Endothelial cell of umbilical vein (primary cell): ENCODE data around the gene SAPCD2. TPM values are rescaled to one million over a fixed set of nuclear protein-coding genes. Genes with fewer than 3 reads are reported as not detected.

Experiments used
- BruUV-seq: library from RNA; stranded (reverse); fragments of 400-500 nt; replicated peaks from 2 replicates; lab custom pipeline; 2021; lab: Mats Ljungman, UMichigan
- CTCF ChIA-PET: fragments of 300-600, 350-600 bp; sonication (Branson Sonifier 250); formaldehyde crosslinking; loops from one replicate; lab custom pipeline; 2021; ENCODE audit warnings: antibody characterized with exemption, inconsistent platforms; lab: Charles Lee
- POLR2A ChIA-PET: fragments of 300-600, 350-600 bp; sonication (Branson Sonifier 250); formaldehyde crosslinking; loops from one replicate; lab custom pipeline; 2021; ENCODE audit warnings: antibody characterized with exemption, inconsistent platforms; lab: Charles Lee
- DNase-seq: peaks from one replicate; pipeline ENCODE4 v3.0.0-alpha.2; 2011; ENCODE audit warnings: low read depth, low spot score
- FAIRE-seq: peaks from 2 replicates; lab custom pipeline; 2011; peaks lifted over from hg19 to GRCh38; lab: Jason Lieb, UNC
- H2AFZ ChIP-seq: 2 replicates; pipeline ENCODE4 v1.6.0; 2012; ENCODE audit warnings: low read depth, low read length, control low read depth, inconsistent platforms
- H3K27ac ChIP-seq: 2 replicates; pipeline ENCODE4 v1.5.1; 2011; ENCODE audit warnings: low read depth, mild to moderate bottlenecking, control low read depth, low read length, moderate library complexity; ENCODE audit not compliant: insufficient read depth
- H3K27me3 ChIP-seq, 2 experiments: 2 replicates each; pipeline versions ENCODE4 v1.6.0 to v1.6.1; 2011; ENCODE audit warnings: low read length in 2 of 2, mixed read lengths in 1 of 2; ENCODE audit not compliant: control insufficient read depth in 2 of 2, insufficient read depth in 2 of 2
- H3K36me3 ChIP-seq, 2 experiments: 2 replicates in 1 of 2; 3 replicates in 1 of 2; pipeline ENCODE4 v1.5.1; 2011; ENCODE audit warnings: low read length in 2 of 2, mild to moderate bottlenecking in 1 of 2, moderate library complexity in 1 of 2; ENCODE audit not compliant: control insufficient read depth in 2 of 2, insufficient read depth in 2 of 2; ENCODE audit errors: extremely low read depth in 1 of 2
- H3K4me1 ChIP-seq: 3 replicates; pipeline ENCODE4 v1.5.1; 2011; ENCODE audit warnings: mild to moderate bottlenecking, low read length; ENCODE audit not compliant: control insufficient read depth, insufficient read depth; ENCODE audit errors: extremely low read depth
- H3K4me2 ChIP-seq: 2 replicates; pipeline ENCODE4 v1.6.1; 2011; ENCODE audit warnings: low read length, control low read depth, mixed read lengths; ENCODE audit not compliant: insufficient read depth
- H3K4me3 ChIP-seq, 3 experiments: fragments of 200-600 bp in 1 of 3; sonication (generic), shearing (Covaris generic) in 1 of 3; replicated peaks in 1 of 3; 2 replicates each; pipeline ENCODE4 v1.5.1; 2011 to 2016; ENCODE audit warnings: control low read depth in 3 of 3, low read length in 3 of 3, mild to moderate bottlenecking in 2 of 3, inconsistent platforms in 1 of 3, low read depth in 1 of 3, moderate library complexity in 1 of 3; ENCODE audit not compliant: insufficient read depth in 1 of 3
- H3K79me2 ChIP-seq: 2 replicates; pipeline ENCODE4 v1.6.0; 2012; ENCODE audit warnings: low read length, inconsistent platforms; ENCODE audit not compliant: control insufficient read depth, insufficient read depth
- H3K9ac ChIP-seq: replicated peaks from 2 replicates; pipeline ENCODE3; 2011; ENCODE audit warnings: low read length, control low read depth; ENCODE audit not compliant: insufficient read depth; ENCODE audit errors: extremely low read depth
- H3K9me1 ChIP-seq: replicated peaks from 3 replicates; pipeline ENCODE4 v1.6.0; 2011; ENCODE audit warnings: mild to moderate bottlenecking, low read length; ENCODE audit not compliant: control insufficient read depth, insufficient read depth; ENCODE audit errors: extremely low read depth
- H3K9me3 ChIP-seq: replicated peaks from 2 replicates; pipeline ENCODE4 v1.5.1; 2012; ENCODE audit warnings: low read length, inconsistent platforms; ENCODE audit not compliant: control insufficient read depth, insufficient read depth
- H4K20me1 ChIP-seq: replicated peaks from 2 replicates; pipeline ENCODE3; 2011; ENCODE audit warnings: mild to moderate bottlenecking, low read length; ENCODE audit not compliant: control insufficient read depth, insufficient read depth; ENCODE audit errors: extremely low read depth
- EZH2 ChIP-seq: IDR thresholded peaks from 2 replicates; pipeline ENCODE4 v1.6.1; 2012; ENCODE audit warnings: borderline replicate concordance, low read depth, mild to moderate bottlenecking, moderate library complexity, low read length, inconsistent platforms; ENCODE audit not compliant: severe bottlenecking
- FOS ChIP-seq: IDR thresholded peaks from 2 replicates; pipeline ENCODE4 v1.6.1; 2011; ENCODE audit warnings: mild to moderate bottlenecking, low read length, moderate library complexity, borderline replicate concordance; ENCODE audit not compliant: insufficient read depth
- GATA2 ChIP-seq: IDR thresholded peaks from 2 replicates; pipeline ENCODE4 v1.7.0; 2011; ENCODE audit warnings: low read depth, mild to moderate bottlenecking, moderate library complexity, mixed read lengths, low read length; ENCODE audit not compliant: insufficient read length, insufficient read depth
- JUN ChIP-seq: IDR thresholded peaks from 2 replicates; pipeline ENCODE4 v1.6.1; 2011; ENCODE audit warnings: borderline replicate concordance, low read depth; ENCODE audit not compliant: insufficient read length, insufficient read depth
- MYC ChIP-seq: IDR thresholded peaks from one replicate; pipeline ENCODE4 v1.6.1; 2011; ENCODE audit warnings: mild to moderate bottlenecking, low read depth, low read length
- POLR2A ChIP-seq: IDR thresholded peaks from 2 replicates; pipeline ENCODE4 v1.6.1; 2012; ENCODE audit warnings: low read depth, mild to moderate bottlenecking, control low read depth, low read length
- POLR2AphosphoS5 ChIP-seq: IDR thresholded peaks from 2 replicates; pipeline ENCODE4 v1.6.1; 2012; ENCODE audit warnings: low read depth, mild to moderate bottlenecking, control low read depth, low read length, moderate library complexity; ENCODE audit not compliant: insufficient read depth
- dilution Hi-C: fragments of 300-500 bp; cut with MboI; formaldehyde crosslinking; loops from one replicate; pipeline ENCODE4 v1.15.0; 2019; ENCODE audit warnings: low sequenced_read_pairs; ENCODE audit not compliant: extremely low pct_ligation_motif_present
- intact Hi-C: fragments of 100-400 bp; cut with micrococcal nuclease; formaldehyde crosslinking; loops from one replicate; pipeline ENCODE4 v1.10.0; 2022
- polyA plus RNA-seq, 4 experiments: library from polyadenylated mRNA; depleted of rRNA in 3 of 4; stranded (reverse) in 3 of 4; unstranded in 1 of 4; fragments of >200 nt; gene quantifications; 2 replicates each; pipeline versions ENCODE4 v1.2.1 to v1.2.3, GENCODE V29; 2011 to 2012; ENCODE audit warnings: missing spikeins in 1 of 4
- total RNA-seq: library from RNA; stranded (reverse); gene quantifications from 2 replicates; pipeline ENCODE4 v1.2.3, GENCODE V29; 2021
- TF ChIP-seq, protein P1 (sequence below): IDR thresholded peaks from 2 replicates; pipeline ENCODE4 v1.6.1; 2011; ENCODE audit not compliant: insufficient read depth, insufficient read length
- TF ChIP-seq, protein P2 (sequence below), 2 donors: IDR thresholded peaks; 1 replicate in 1 of 2; 2 replicates in 1 of 2; pipeline ENCODE4 v1.5.1; 2011; ENCODE audit warnings: low read length in 2 of 2, mild to moderate bottlenecking in 2 of 2, moderate library complexity in 2 of 2, control low read depth in 1 of 2, inconsistent platforms in 1 of 2, low read depth in 1 of 2; ENCODE audit not compliant: insufficient read depth in 1 of 2; ENCODE audit errors: extremely low read depth in 1 of 2

Gene SAPCD2
- total and polyA plus RNA-seq, 2 donors (not counting 3 experiments of a cell fraction or from before 2014, with no cell fraction given), result 11.5 to 27.8 TPM

DNA sequence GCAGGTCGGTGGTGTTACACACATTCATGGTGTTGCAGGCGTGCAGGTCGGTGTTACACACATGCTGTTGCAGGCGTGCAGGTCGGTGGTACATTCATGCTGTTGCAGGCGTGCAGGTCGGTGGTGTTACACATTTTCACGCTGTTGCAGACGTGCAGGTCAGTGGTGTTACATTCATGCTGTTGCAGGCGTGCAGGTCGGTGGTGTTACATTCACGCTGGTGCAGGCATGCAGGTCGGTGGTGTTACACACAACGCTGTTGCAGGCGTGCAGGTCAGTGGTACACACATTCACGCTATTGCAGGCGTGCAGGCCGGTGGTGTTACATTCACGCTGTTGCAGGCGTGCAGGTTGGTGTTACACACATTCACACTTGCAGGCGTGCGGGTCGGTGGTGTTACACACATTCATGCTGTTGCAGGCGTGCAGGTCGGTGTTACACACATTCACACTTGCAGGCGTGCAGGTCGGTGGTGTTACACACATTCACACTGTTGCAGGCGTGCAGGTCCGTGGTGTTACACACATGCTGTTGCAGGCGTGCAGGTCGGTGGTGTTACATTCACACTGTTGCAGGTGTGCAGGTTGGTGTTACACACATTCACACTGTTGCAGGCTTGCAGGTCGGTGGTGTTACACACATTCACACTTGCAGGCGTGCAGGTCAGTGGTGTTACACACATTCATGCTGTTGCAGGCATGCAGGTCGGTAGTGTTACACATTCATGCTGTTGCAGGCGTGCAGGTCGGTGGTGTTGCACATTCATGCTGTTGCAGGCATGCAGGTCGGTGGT, 33.0 kb upstream of the SAPCD2 start:
- no peak for FAIRE-seq
- Histone ChIP-seq H3K79me2 (no peaks in the 10 kb centered on the region), H3K4me1 (no peaks in the 10 kb centered on the region), H2AFZ (no peak overlapping the region), H3K9ac (no peak overlapping the region), H3K4me3 (no peak overlapping the region), H3K9me3 (no peaks in the 10 kb centered on the region), H3K27ac (no peak overlapping the region), H3K9me1 (no peaks in the 10 kb centered on the region), H4K20me1 (no peaks in the 10 kb centered on the region), H3K27me3 (no peaks in the 10 kb centered on the region), H3K4me2 (no peak overlapping the region), H3K36me3 (peaks cover 4 to 63% of the 10 kb centered on the region in 2 experiments)
- POLR2A ChIA-PET, result no interaction called here
- intact Hi-C loops, result no loop called here
- no peak for TF ChIP-seq GATA2
- TF ChIP-seq POLR2AphosphoS5, result no peak
- no peak for TF ChIP-seq EZH2
- TF ChIP-seq POLR2A, result no peak
- TF ChIP-seq, protein P1, sequence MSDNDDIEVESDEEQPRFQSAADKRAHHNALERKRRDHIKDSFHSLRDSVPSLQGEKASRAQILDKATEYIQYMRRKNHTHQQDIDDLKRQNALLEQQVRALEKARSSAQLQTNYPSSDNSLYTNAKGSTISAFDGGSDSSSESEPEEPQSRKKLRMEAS, result no peak
- no peak for TF ChIP-seq FOS
- TF ChIP-seq, protein P2, sequence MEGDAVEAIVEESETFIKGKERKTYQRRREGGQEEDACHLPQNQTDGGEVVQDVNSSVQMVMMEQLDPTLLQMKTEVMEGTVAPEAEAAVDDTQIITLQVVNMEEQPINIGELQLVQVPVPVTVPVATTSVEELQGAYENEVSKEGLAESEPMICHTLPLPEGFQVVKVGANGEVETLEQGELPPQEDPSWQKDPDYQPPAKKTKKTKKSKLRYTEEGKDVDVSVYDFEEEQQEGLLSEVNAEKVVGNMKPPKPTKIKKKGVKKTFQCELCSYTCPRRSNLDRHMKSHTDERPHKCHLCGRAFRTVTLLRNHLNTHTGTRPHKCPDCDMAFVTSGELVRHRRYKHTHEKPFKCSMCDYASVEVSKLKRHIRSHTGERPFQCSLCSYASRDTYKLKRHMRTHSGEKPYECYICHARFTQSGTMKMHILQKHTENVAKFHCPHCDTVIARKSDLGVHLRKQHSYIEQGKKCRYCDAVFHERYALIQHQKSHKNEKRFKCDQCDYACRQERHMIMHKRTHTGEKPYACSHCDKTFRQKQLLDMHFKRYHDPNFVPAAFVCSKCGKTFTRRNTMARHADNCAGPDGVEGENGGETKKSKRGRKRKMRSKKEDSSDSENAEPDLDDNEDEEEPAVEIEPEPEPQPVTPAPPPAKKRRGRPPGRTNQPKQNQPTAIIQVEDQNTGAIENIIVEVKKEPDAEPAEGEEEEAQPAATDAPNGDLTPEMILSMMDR (IDR thresholded peaks at IDR 0.05; ENCODE audit: extremely low read depth in 1 of 2, insufficient read depth in 1 of 2, low read depth in 1 of 2, low read length in 2 of 2), result no peak
- no peak for TF ChIP-seq MYC
- no peak for TF ChIP-seq JUN
- no peak for DNase-seq
- no TSS peak for BruUV-seq
- CTCF ChIA-PET, result interaction anchor here (1.0 kb wide), 1 partner anchor 17 kb away, joined by 3 read pairs; the partner anchor contains the start of gene MAN1B1
- dilution Hi-C loops, result no loop called here
